DND-41 (cell line): Measurements from ENCODE around the gene GAR1.

Experiments
- CTCF ChIP-seq: IDR thresholded peaks from 2 replicates; pipeline ENCODE4 v1.5.1; 2012; ENCODE audit warnings: borderline replicate concordance, low read length, moderate library complexity, mild to moderate bottlenecking; ENCODE audit not compliant: poor library complexity, severe bottlenecking; ENCODE audit errors: extremely low read depth
- EZH2 ChIP-seq: IDR thresholded peaks from 3 replicates; pipeline ENCODE4 v1.6.1; 2012; ENCODE audit warnings: borderline replicate concordance, low read depth, mild to moderate bottlenecking, moderate library complexity, low read length, inconsistent platforms; ENCODE audit not compliant: severe bottlenecking

DNA sequence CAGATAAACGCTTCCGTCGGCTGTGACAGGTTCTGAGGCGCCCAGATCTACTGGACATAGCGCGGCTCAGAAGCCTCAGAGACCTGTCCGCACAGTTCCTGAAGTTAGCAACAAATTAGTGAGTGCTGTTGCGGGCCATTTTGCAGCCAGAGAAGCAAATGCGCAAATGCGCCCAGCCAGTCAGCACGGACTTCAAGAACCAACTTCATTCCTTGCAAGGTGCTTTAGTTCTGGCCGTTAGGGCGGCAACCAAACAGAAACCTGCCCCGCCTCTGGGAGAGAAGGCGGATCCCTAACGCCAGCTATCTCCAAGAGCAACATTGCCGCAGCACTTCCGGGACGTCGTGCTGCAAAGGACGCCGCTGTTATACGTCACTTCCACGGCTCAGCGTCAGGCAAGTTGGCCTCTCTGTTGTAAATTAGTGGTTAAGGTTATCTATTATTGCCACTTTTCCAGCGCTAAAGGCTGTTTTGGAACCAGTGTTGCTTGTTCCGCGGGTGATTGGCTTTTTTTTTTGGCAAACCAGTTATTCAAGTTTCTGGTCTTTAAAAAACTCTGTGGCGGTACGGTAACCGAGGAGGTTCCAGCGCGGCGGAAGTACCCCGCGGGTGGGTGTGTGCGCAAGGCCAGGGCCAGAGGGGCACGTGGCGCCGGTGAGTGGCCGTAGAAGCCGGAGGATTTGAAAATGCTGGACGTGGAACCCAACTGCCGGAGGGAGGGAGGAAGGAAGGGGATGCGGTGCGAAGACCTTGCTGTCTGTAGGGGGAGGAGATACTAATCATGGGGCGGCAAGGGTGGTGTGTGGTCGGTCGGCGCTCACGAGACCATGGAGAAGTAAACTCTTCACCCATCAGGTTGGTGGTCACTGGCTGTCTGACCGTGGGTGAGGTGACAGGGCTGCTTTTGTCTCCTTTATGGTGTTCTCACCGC lies at the start of gene GAR1:
- TF ChIP-seq CTCF = no peak
- no peak for TF ChIP-seq EZH2
